ENCODE results near the gene OR5AR1.

The OR5AR1 gene

GRCh38 chr11:56663386-56663785 is at the start of gene OR5AR1:
OR5AR1 (plus strand) TSS chr11:56663686; CDS start chr11:56663686, 0 bp downstream.
- TF ChIP-seq, protein P1, sequence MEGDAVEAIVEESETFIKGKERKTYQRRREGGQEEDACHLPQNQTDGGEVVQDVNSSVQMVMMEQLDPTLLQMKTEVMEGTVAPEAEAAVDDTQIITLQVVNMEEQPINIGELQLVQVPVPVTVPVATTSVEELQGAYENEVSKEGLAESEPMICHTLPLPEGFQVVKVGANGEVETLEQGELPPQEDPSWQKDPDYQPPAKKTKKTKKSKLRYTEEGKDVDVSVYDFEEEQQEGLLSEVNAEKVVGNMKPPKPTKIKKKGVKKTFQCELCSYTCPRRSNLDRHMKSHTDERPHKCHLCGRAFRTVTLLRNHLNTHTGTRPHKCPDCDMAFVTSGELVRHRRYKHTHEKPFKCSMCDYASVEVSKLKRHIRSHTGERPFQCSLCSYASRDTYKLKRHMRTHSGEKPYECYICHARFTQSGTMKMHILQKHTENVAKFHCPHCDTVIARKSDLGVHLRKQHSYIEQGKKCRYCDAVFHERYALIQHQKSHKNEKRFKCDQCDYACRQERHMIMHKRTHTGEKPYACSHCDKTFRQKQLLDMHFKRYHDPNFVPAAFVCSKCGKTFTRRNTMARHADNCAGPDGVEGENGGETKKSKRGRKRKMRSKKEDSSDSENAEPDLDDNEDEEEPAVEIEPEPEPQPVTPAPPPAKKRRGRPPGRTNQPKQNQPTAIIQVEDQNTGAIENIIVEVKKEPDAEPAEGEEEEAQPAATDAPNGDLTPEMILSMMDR (conservative IDR thresholded peaks at IDR 0.05; ENCODE audit: low read depth, low read length), result no peak
- H3K4me3 ChIP-seq (ENCODE audit: low read length), result no peak within 1 kb of the TSS
- DNase-seq (ENCODE audit: low read depth), result no peak

DNA sequence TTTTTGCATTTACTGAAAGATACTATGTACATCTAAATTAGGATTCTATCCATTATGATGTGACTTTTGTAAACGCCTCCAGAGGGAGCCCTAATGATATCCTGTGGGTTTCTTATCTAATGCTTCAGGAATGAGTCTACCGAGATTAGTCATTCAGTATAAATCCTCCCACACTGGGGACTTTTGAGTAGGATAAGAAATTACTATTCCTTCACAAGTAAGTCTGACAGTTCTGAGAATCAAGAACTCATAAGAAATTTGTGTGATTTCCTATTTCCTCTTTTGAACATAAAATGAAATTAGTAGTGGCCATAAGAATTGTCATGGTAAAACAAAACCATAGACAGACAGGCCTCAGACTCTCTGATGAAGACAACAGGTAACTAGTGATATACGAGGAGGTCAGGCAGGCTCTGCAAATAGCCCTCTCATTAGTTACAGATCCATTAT is 38.8 kb upstream of the OR5AR1 start:
- TF ChIP-seq, protein P1 (conservative IDR thresholded peaks at IDR 0.05; ENCODE audit: low read depth, low read length), result peak; percentile 17
- peak; percentile 0 for DNase-seq (ENCODE audit: low read depth)
- H3K4me3 ChIP-seq (ENCODE audit: low read length), result no peak overlapping the region

DNA sequence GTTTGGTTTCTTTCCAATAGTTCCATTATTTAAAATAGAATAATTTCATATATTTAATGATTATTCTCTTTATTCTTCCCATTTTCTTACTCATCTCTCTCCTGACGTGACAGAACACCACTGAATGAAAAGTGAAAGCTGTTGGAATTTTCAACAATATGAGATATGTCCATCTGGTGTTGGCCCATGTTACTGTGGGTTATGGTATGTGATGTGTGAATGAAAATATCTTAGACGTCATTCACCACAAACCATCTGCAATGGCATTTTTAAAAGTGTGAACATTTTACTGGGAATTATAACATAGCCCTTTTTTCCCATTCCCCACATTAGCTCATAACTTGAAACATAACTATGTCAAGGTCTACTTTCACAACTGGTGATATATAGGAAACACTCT is 37.5 kb upstream of the OR5AR1 start:
- TF ChIP-seq, protein P1 (conservative IDR thresholded peaks at IDR 0.05; ENCODE audit: low read depth, low read length), result no peak
- no peak overlapping the region for H3K4me3 ChIP-seq (ENCODE audit: low read length)
- no peak for DNase-seq (ENCODE audit: low read depth)

GRCh38 chr11:56632329-56632728 is 31.2 kb upstream of the OR5AR1 start:
- H3K4me3 ChIP-seq (ENCODE audit: low read length), result no peak overlapping the region
- DNase-seq (ENCODE audit: low read depth), result no peak
- TF ChIP-seq, protein P1 (conservative IDR thresholded peaks at IDR 0.05; ENCODE audit: low read depth, low read length), result no peak

DNA sequence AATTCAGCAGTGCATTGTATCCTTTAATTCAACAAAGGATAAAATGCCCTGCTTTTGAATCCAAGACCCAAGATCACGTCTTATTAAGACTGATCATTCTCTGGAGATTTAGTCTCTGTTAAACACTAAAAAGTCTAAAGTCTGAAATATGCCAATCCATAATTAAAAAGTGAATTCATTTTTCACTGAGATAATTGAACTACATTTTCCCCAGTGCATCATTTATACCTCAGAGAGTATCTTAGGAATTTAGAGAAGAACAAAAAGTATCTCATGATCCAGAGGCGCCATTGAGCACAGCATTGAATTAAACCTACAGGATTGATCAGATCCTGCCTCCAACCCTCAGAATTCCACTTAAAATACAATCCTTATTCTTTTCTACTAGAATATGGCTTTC is 26.6 kb upstream of the OR5AR1 start:
- DNase-seq (ENCODE audit: low read depth), result no peak
- TF ChIP-seq, protein P1 (conservative IDR thresholded peaks at IDR 0.05; ENCODE audit: low read depth, low read length), result no peak
- no peak overlapping the region for H3K4me3 ChIP-seq (ENCODE audit: low read length)

DNA sequence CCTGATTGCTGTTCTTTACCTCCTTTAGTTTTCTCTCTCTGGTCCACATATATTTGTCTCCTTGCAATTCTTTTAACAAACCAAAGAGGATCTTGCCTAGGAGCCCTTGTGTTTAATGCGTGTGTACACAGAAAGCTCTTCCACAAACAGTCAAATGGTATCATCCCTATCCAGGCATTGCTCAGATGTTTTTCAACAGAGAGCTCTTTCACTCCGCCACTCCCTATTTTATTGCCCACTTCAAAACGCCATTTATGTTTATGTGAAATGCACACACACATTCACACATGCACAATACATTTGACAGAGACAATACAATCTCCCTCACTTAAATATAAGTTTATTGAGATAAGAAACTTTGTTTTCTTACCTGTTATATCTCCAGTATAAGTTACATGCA is 26.0 kb upstream of the OR5AR1 start:
- TF ChIP-seq, protein P1 (conservative IDR thresholded peaks at IDR 0.05; ENCODE audit: low read depth, low read length), result no peak
- H3K4me3 ChIP-seq (ENCODE audit: low read length), result no peak overlapping the region
- no peak for DNase-seq (ENCODE audit: low read depth)

DNA sequence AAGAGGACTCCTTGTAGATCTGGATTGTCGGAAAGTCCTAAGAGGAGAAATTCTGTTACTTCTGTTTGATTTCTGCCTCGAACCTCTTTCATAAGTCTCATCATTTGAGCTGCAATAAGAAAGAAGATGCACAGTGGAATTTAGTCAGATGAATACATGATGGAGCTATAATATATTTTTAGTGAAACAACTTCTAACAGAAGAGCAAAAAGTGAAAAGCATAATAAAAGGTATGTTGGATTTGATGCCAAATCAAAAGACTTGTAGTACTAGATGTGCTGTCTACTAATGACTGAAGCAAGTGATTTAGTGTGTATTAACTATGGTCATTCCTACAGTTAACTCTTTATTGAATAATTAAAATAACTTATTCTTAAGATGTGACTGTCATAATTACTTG is 21.1 kb upstream of the OR5AR1 start, which contains the start of gene OR5AP2:
Gene OR5AP2 (minus strand): TSS at position 101 of the 400 bp plus-strand sequence. CDS start 0 bp downstream, at position 101.
- no peak for DNase-seq (ENCODE audit: low read depth)
- no peak within 1 kb of the TSS for H3K4me3 ChIP-seq (ENCODE audit: low read length)
- TF ChIP-seq, protein P1 (conservative IDR thresholded peaks at IDR 0.05; ENCODE audit: low read depth, low read length), result no peak
